H9 (cell line): Measurements from ENCODE around the gene KCNMB3. TPM values are rescaled to one million over a fixed set of nuclear protein-coding genes. Genes with fewer than 3 reads are reported as not detected.
"Not testable (repeated sequence)": the region's sequence is repeated elsewhere in the genome, so short reads cannot be mapped to it uniquely, and the experiment has no call there.

ENCODE experiments used
- DNase-seq: peaks from one replicate; pipeline ENCODE4 v3.0.0-alpha.2; 2017
- H2AFZ ChIP-seq: one replicate; pipeline ENCODE4 v1.6.1; 2013; ENCODE audit warnings: mild to moderate bottlenecking, low read length, control low read depth, moderate library complexity
- H2AK5ac ChIP-seq: 2 replicates; pipeline ENCODE4 v1.6.1; 2013; ENCODE audit warnings: low read length, control low read depth, mixed read lengths; ENCODE audit not compliant: insufficient read length
- H2BK120ac ChIP-seq: one replicate; pipeline ENCODE4 v1.6.1; 2013; ENCODE audit warnings: low read depth, mild to moderate bottlenecking, low read length, control low read depth, inconsistent platforms; ENCODE audit not compliant: poor library complexity, severe bottlenecking
- H2BK12ac ChIP-seq: 2 replicates; pipeline ENCODE4 v1.6.1; 2013; ENCODE audit warnings: low read length, control low read depth, mixed read lengths, low read depth; ENCODE audit not compliant: insufficient read length
- H2BK15ac ChIP-seq: 2 replicates; pipeline ENCODE4 v1.6.1; 2013; ENCODE audit warnings: low read depth, low read length, control low read depth
- H2BK20ac ChIP-seq: one replicate; pipeline ENCODE4 v1.6.1; 2013; ENCODE audit warnings: low read depth, mild to moderate bottlenecking, low read length, control low read depth, inconsistent platforms; ENCODE audit not compliant: poor library complexity, severe bottlenecking
- H2BK5ac ChIP-seq: 2 replicates; pipeline ENCODE4 v1.6.1; 2013; ENCODE audit warnings: low read length, control low read depth, mixed read lengths; ENCODE audit not compliant: insufficient read length
- H3K14ac ChIP-seq: 2 replicates; pipeline ENCODE4 v1.6.1; 2013; ENCODE audit warnings: low read length, control low read depth; ENCODE audit not compliant: insufficient read depth
- H3K18ac ChIP-seq: 2 replicates; pipeline ENCODE4 v1.6.1; 2013; ENCODE audit warnings: low read depth, mild to moderate bottlenecking, mixed read lengths, low read length, control low read depth; ENCODE audit not compliant: insufficient read length
- H3K23ac ChIP-seq: 2 replicates; pipeline ENCODE4 v1.6.1; 2013; ENCODE audit warnings: low read length, control low read depth, mixed read lengths, low read depth; ENCODE audit not compliant: insufficient read length
- H3K23me2 ChIP-seq: 2 replicates; pipeline ENCODE4 v1.6.1; 2013; ENCODE audit warnings: low read depth, mild to moderate bottlenecking, mixed read lengths, low read length, control low read depth; ENCODE audit not compliant: insufficient read length, poor library complexity, severe bottlenecking
- H3K27ac ChIP-seq: 2 replicates; pipeline ENCODE4 v1.5.1; 2013; ENCODE audit warnings: low read length, control low read depth, mixed read lengths, low read depth; ENCODE audit not compliant: insufficient read length
- H3K27me3 ChIP-seq: 2 replicates; pipeline ENCODE4 v1.6.1; 2013; ENCODE audit warnings: low read length, control low read depth, inconsistent platforms; ENCODE audit not compliant: insufficient read depth
- H3K4ac ChIP-seq: 2 replicates; pipeline ENCODE4 v1.6.1; 2013; ENCODE audit warnings: low read depth, mild to moderate bottlenecking, control low read depth, inconsistent platforms, low read length, moderate library complexity
- H3K4me1 ChIP-seq: 2 replicates; pipeline ENCODE4 v1.6.1; 2013; ENCODE audit warnings: low read length, control low read depth, inconsistent platforms; ENCODE audit not compliant: insufficient read depth
- H3K4me2 ChIP-seq: 2 replicates; pipeline ENCODE4 v1.6.1; 2013; ENCODE audit warnings: low read length, control low read depth, mixed read lengths; ENCODE audit not compliant: insufficient read length, insufficient read depth
- H3K56ac ChIP-seq: 2 replicates; pipeline ENCODE4 v1.6.1; 2013; ENCODE audit warnings: low read depth, mild to moderate bottlenecking, mixed read lengths, low read length, control low read depth; ENCODE audit not compliant: insufficient read length
- H3K79me1 ChIP-seq: 2 replicates; pipeline ENCODE4 v1.6.1; 2013; ENCODE audit warnings: low read depth, mild to moderate bottlenecking, moderate library complexity, low read length, control low read depth, inconsistent platforms; ENCODE audit not compliant: insufficient read depth, poor library complexity, severe bottlenecking
- H3K79me2 ChIP-seq: 2 replicates; pipeline ENCODE4 v1.6.1; 2013; ENCODE audit warnings: low read length, control low read depth, inconsistent platforms; ENCODE audit not compliant: insufficient read depth
- H3K9ac ChIP-seq: 2 replicates; pipeline ENCODE4 v1.6.1; 2013; ENCODE audit warnings: low read length, control low read depth, mixed read lengths; ENCODE audit not compliant: insufficient read length; ENCODE audit errors: extremely low read depth
- H3K9me3 ChIP-seq: one replicate; pipeline ENCODE4 v1.6.1; 2013; ENCODE audit warnings: low read depth, low read length, inconsistent platforms; ENCODE audit not compliant: control insufficient read depth
- H3T11ph ChIP-seq: one replicate; pipeline ENCODE4 v1.6.1; 2013; ENCODE audit warnings: mild to moderate bottlenecking, low read length, control low read depth, inconsistent platforms
- H4K20me1 ChIP-seq: one replicate; pipeline ENCODE4 v1.6.1; 2013; ENCODE audit not compliant: control insufficient read depth, insufficient read length, insufficient read depth
- H4K5ac ChIP-seq: 2 replicates; pipeline ENCODE4 v1.6.1; 2013; ENCODE audit warnings: low read depth, mild to moderate bottlenecking, mixed read lengths, low read length, control low read depth; ENCODE audit not compliant: insufficient read length
- H4K8ac ChIP-seq: replicated peaks from 2 replicates; pipeline ENCODE4 v1.6.1; 2013; ENCODE audit warnings: low read length, control low read depth, mixed read lengths, low read depth; ENCODE audit not compliant: insufficient read length
- H4K91ac ChIP-seq: 2 replicates; pipeline ENCODE4 v1.6.1; 2013; ENCODE audit warnings: low read depth, mild to moderate bottlenecking, moderate library complexity, mixed read lengths, low read length, control low read depth; ENCODE audit not compliant: insufficient read length
- H3K27ac Mint-ChIP-seq, 3 experiments: 2 replicates in 2 of 3; 3 replicates in 1 of 3; pipeline ENCODE4 v1.8.0; 2020 to 2021; ENCODE audit warnings: mixed read lengths in 3 of 3, mild to moderate bottlenecking in 1 of 3, moderate library complexity in 1 of 3
- H3K27me3 Mint-ChIP-seq: 2 replicates; pipeline ENCODE4 v1.8.0; 2021; ENCODE audit warnings: low read depth, mild to moderate bottlenecking, moderate library complexity, mixed read lengths
- H3K36me3 Mint-ChIP-seq, 3 experiments: 2 replicates in 2 of 3; 3 replicates in 1 of 3; pipeline ENCODE4 v1.8.0; 2020 to 2021; ENCODE audit warnings: low read depth in 3 of 3, mixed read lengths in 3 of 3; ENCODE audit not compliant: insufficient read depth in 1 of 3
- H3K4me1 Mint-ChIP-seq, 2 experiments: 2 replicates each; pipeline ENCODE4 v1.8.0; 2020; ENCODE audit warnings: mixed read lengths in 2 of 2
- H3K4me3 Mint-ChIP-seq, 2 experiments: 2 replicates in 1 of 2; 3 replicates in 1 of 2; pipeline ENCODE4 v1.8.0; 2020 to 2021; ENCODE audit warnings: mild to moderate bottlenecking in 2 of 2, mixed read lengths in 2 of 2, moderate library complexity in 1 of 2
- H3K9me3 Mint-ChIP-seq, 2 experiments: 2 replicates in 1 of 2; 3 replicates in 1 of 2; pipeline ENCODE4 v1.8.0; 2020; ENCODE audit warnings: mild to moderate bottlenecking in 2 of 2, mixed read lengths in 2 of 2, moderate library complexity in 1 of 2
- CTCF ChIP-seq: fragments of 200-600 bp; sonication (generic); conservative IDR thresholded peaks from 3 replicates; pipeline ENCODE4 v1.8.0; 2021; ENCODE audit warnings: antibody characterized with exemption, mild to moderate bottlenecking
- WGBS: extraction: QIAGEN DNeasy Blood & Tissue Kit; methylation state at CpG from one replicate; pipeline ENCODE4 v1.1.7; 2013; ENCODE audit warnings: missing lambda C conversion rate, low lambda C conversion rate, mixed read lengths; ENCODE audit not compliant: insufficient read length; ENCODE audit errors: extremely low coverage; 5-methylcytosine and 5-hydroxymethylcytosine counted together
- total RNA-seq: library from RNA; stranded (reverse); gene quantifications from 2 replicates; pipeline ENCODE4 v1.2.1, GENCODE V29; 2021

The KCNMB3 gene
- total RNA-seq, 1 experiment from 2014 or later, result 1.6 TPM

- no peaks in the 10 kb centered on the region for H3K36me3 Mint-ChIP-seq
- Histone ChIP-seq H2BK5ac (no peak overlapping the region), H3T11ph (no peak overlapping the region), H3K79me1 (no peaks in the 10 kb centered on the region), H3K14ac (no peak overlapping the region), H4K20me1 (no peaks in the 10 kb centered on the region), H3K27ac (no peak overlapping the region), H3K56ac (no peak overlapping the region), H3K4ac (no peak overlapping the region), H3K4me2 (no peak overlapping the region), H3K18ac (no peak overlapping the region), H2AFZ (no peak overlapping the region), H2BK20ac (no peak overlapping the region), H3K79me2 (no peaks in the 10 kb centered on the region), H2BK12ac (no peak overlapping the region), H3K4me1 (no peaks in the 10 kb centered on the region; the same call in 1 of the 2 replicates), H2BK120ac (no peak overlapping the region), H3K9me3 (no peaks in the 10 kb centered on the region), H3K9ac (no peak overlapping the region), H4K91ac (no peak overlapping the region), H3K27me3 (no peaks in the 10 kb centered on the region), H4K8ac (no peak overlapping the region), H2BK15ac (no peak overlapping the region), H3K23ac (no peak overlapping the region), H2AK5ac (no peak overlapping the region), H4K5ac (no peak overlapping the region), H3K23me2 (no peaks in the 10 kb centered on the region)
- TF ChIP-seq CTCF, result no peak
- no peaks in the 10 kb centered on the region for H3K9me3 Mint-ChIP-seq
- no peaks in the 10 kb centered on the region for H3K27me3 Mint-ChIP-seq
- peaks cover 5 to 7% of the 10 kb centered on the region in 2 experiments for H3K4me1 Mint-ChIP-seq
- no peak overlapping the region for H3K4me3 Mint-ChIP-seq
- no peak overlapping the region for H3K27ac Mint-ChIP-seq
- WGBS, result no CpG with 5 or more reads among the region's 3 CpGs
- DNase-seq, result no peak
Measured at GRCh38 chr3:179276001-179276400, 25.1 kb upstream of the KCNMB3 start.

GRCh38 chr3:179274434-179274833, 23.5 kb upstream of the KCNMB3 start:
- H3K27ac ChIP-seq, H3K27ac Mint-ChIP-seq, H3K27me3 ChIP-seq, H2AK5ac ChIP-seq, H4K5ac ChIP-seq, H2AFZ ChIP-seq, H3K14ac ChIP-seq, H3K23ac ChIP-seq, H3K27me3 Mint-ChIP-seq, H3K9me3 Mint-ChIP-seq, H2BK15ac ChIP-seq, H4K91ac ChIP-seq, H3T11ph ChIP-seq, H3K9me3 ChIP-seq, H2BK120ac ChIP-seq, H4K20me1 ChIP-seq, H4K8ac ChIP-seq, H3K4me2 ChIP-seq, DNase-seq, H3K23me2 ChIP-seq, H2BK12ac ChIP-seq, H3K4me1 Mint-ChIP-seq, H3K36me3 Mint-ChIP-seq, H3K4ac ChIP-seq, H3K56ac ChIP-seq, H3K4me3 Mint-ChIP-seq, H3K79me2 ChIP-seq, H2BK5ac ChIP-seq, H3K9ac ChIP-seq, H3K18ac ChIP-seq, H3K79me1 ChIP-seq, H2BK20ac ChIP-seq, H3K4me1 ChIP-seq: not testable (repeated sequence)
- no CpG with 5 or more reads among the region's 2 CpGs for WGBS
